C4-2B (cell line): ENCODE results near the gene OR5W2.

ENCODE experiments used
- ZFX ChIP-seq: fragments of 450-650 bp; IDR thresholded peaks from 2 replicates; pipeline ENCODE4 v1.6.1; 2017
- TF ChIP-seq, protein P1 (sequence below): fragments of 450-650 bp; conservative IDR thresholded peaks from 2 replicates; pipeline ENCODE4 v1.5.1; 2017; ENCODE audit warnings: mild to moderate bottlenecking

DNA sequence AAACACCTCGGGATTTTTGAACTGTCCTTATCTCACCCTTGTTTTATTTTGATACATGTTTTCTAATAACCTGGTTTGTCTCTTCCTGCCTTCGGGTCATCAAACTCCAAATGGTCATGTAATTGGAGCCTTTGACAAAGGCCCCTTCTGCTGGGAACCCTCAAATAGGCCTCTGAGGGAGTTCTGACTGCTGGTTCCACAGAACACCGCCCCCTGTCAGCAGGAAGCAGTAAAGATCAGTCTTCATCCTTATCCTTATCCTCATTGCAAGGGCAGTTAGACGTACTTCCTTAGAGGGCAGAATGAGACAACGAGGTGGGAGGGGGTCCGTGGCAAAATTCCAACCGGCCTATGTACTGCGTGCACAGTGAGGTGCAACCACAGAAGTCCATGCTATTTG lies 19.2 kb downstream of the OR5W2 start:
- TF ChIP-seq, protein P1, sequence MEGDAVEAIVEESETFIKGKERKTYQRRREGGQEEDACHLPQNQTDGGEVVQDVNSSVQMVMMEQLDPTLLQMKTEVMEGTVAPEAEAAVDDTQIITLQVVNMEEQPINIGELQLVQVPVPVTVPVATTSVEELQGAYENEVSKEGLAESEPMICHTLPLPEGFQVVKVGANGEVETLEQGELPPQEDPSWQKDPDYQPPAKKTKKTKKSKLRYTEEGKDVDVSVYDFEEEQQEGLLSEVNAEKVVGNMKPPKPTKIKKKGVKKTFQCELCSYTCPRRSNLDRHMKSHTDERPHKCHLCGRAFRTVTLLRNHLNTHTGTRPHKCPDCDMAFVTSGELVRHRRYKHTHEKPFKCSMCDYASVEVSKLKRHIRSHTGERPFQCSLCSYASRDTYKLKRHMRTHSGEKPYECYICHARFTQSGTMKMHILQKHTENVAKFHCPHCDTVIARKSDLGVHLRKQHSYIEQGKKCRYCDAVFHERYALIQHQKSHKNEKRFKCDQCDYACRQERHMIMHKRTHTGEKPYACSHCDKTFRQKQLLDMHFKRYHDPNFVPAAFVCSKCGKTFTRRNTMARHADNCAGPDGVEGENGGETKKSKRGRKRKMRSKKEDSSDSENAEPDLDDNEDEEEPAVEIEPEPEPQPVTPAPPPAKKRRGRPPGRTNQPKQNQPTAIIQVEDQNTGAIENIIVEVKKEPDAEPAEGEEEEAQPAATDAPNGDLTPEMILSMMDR = peak; percentile 23
- TF ChIP-seq ZFX = no peak
